WTC11 (cell line): Measurements from ENCODE around the gene OR2AG1. TPM values are rescaled to one million over a fixed set of nuclear protein-coding genes. Genes with fewer than 3 reads are reported as not detected.

ENCODE experiments used
- ATAC-seq: fragments of 200-7000 bp; cut with Tn5 transposase; 2 replicates; pipeline ENCODE4 v1.10.0; 2021; ENCODE audit warnings: mild to moderate bottlenecking, moderate library complexity
- CTCF ChIA-PET: fragments of 300-600 bp; sonication (Branson Sonifier 250); formaldehyde crosslinking; loops from one replicate; lab custom pipeline; 2021; ENCODE audit warnings: antibody characterized with exemption; lab: Charles Lee
- POLR2A ChIA-PET: fragments of 350-600 bp; sonication (Branson Sonifier 250); formaldehyde crosslinking; loops from one replicate; lab custom pipeline; 2021; ENCODE audit warnings: antibody characterized with exemption; lab: Charles Lee
- DNase-seq: peaks from one replicate; pipeline ENCODE4 v3.0.0; 2021; ENCODE audit warnings: low spot score
- H3K27ac Mint-ChIP-seq: 2 replicates; pipeline ENCODE4 v1.8.0; 2021; ENCODE audit warnings: mixed read lengths
- H3K27me3 Mint-ChIP-seq: 2 replicates; pipeline ENCODE4 v1.8.0; 2021; ENCODE audit warnings: low read depth, mild to moderate bottlenecking, moderate library complexity, mixed read lengths
- H3K36me3 Mint-ChIP-seq: 2 replicates; pipeline ENCODE4 v1.8.0; 2021; ENCODE audit warnings: mixed read lengths
- H3K4me1 Mint-ChIP-seq: 2 replicates; pipeline ENCODE4 v1.8.0; 2022; ENCODE audit warnings: mixed read lengths
- H3K4me3 Mint-ChIP-seq: 2 replicates; pipeline ENCODE4 v1.8.0; 2021; ENCODE audit warnings: mild to moderate bottlenecking, moderate library complexity, mixed read lengths
- H3K9me3 Mint-ChIP-seq: 2 replicates; pipeline ENCODE4 v1.8.0; 2021; ENCODE audit warnings: mixed read lengths
- CBFB ChIP-seq: sonication (generic); formaldehyde crosslinking; IDR thresholded peaks from 2 replicates; pipeline ENCODE4 v1.8.1; 2022; ENCODE audit warnings: mild to moderate bottlenecking, low read depth, missing genetic modification reagents
- E2F1 ChIP-seq: sonication (generic); formaldehyde crosslinking; IDR thresholded peaks from 2 replicates; pipeline ENCODE4 v1.8.0; 2022; ENCODE audit warnings: mild to moderate bottlenecking, missing genetic modification reagents
- ELF4 ChIP-seq: sonication (generic); formaldehyde crosslinking; IDR thresholded peaks from 2 replicates; pipeline ENCODE4 v1.8.1; 2022; ENCODE audit warnings: low read depth, mild to moderate bottlenecking, moderate library complexity, missing genetic modification reagents
- EMX1 ChIP-seq: fragments of 250-450 bp; sonication (Bioruptor Pico); IDR thresholded peaks from 2 replicates; pipeline ENCODE4 v1.8.0; 2021; ENCODE audit warnings: mild to moderate bottlenecking
- ETV6 ChIP-seq: sonication (generic); formaldehyde crosslinking; IDR thresholded peaks from 2 replicates; pipeline ENCODE4 v1.8.1; 2022; ENCODE audit warnings: mild to moderate bottlenecking, missing genetic modification reagents
- FOXJ3 ChIP-seq: sonication (generic); formaldehyde crosslinking; IDR thresholded peaks from 2 replicates; pipeline ENCODE4 v1.9.0; 2021; ENCODE audit warnings: missing genetic modification reagents, mild to moderate bottlenecking, borderline replicate concordance
- FOXP1 ChIP-seq: sonication (generic); formaldehyde crosslinking; IDR thresholded peaks from 2 replicates; pipeline ENCODE4 v1.8.0; 2022; ENCODE audit warnings: missing genetic modification reagents, mild to moderate bottlenecking, moderate library complexity, borderline replicate concordance
- GTF2I ChIP-seq: fragments of 250-450 bp; sonication (Bioruptor Pico); conservative IDR thresholded peaks from 2 replicates; pipeline ENCODE4 v1.4.0; 2021; ENCODE audit warnings: mild to moderate bottlenecking
- IRF1 ChIP-seq: sonication (generic); formaldehyde crosslinking; IDR thresholded peaks from 2 replicates; pipeline ENCODE4 v1.8.0; 2023; ENCODE audit warnings: missing genetic modification reagents
- IRF2 ChIP-seq: sonication (generic); formaldehyde crosslinking; IDR thresholded peaks from 2 replicates; pipeline ENCODE4 v1.8.0; 2022; ENCODE audit warnings: low read depth, missing genetic modification reagents, borderline replicate concordance
- MYBL2 ChIP-seq: sonication (generic); formaldehyde crosslinking; IDR thresholded peaks from 2 replicates; pipeline ENCODE4 v1.8.1; 2023; ENCODE audit warnings: mild to moderate bottlenecking, moderate library complexity, missing genetic modification reagents
- NR1H2 ChIP-seq: sonication (generic); formaldehyde crosslinking; IDR thresholded peaks from 2 replicates; pipeline ENCODE4 v1.9.0; 2021; ENCODE audit warnings: mild to moderate bottlenecking, moderate library complexity, missing genetic modification reagents
- TEAD4 ChIP-seq: sonication (generic); formaldehyde crosslinking; IDR thresholded peaks from 2 replicates; pipeline ENCODE4 v1.8.0; 2022; ENCODE audit warnings: mild to moderate bottlenecking, missing genetic modification reagents
- ZBTB21 ChIP-seq: sonication (generic); formaldehyde crosslinking; IDR thresholded peaks from 2 replicates; pipeline ENCODE4 v1.8.1; 2023; ENCODE audit warnings: mild to moderate bottlenecking, missing genetic modification reagents, borderline replicate concordance
- ZNF281 ChIP-seq: sonication (generic); formaldehyde crosslinking; IDR thresholded peaks from 2 replicates; pipeline ENCODE4 v1.8.0; 2023; ENCODE audit warnings: mild to moderate bottlenecking, missing genetic modification reagents
- ZSCAN18 ChIP-seq: fragments of 250-450 bp; sonication (Bioruptor Pico); IDR thresholded peaks from 2 replicates; pipeline ENCODE4 v2.1.2; 2022; ENCODE audit warnings: mild to moderate bottlenecking, moderate library complexity
- total RNA-seq: library from RNA; stranded (reverse); gene quantifications from 3 replicates; pipeline ENCODE4 v1.2.3, GENCODE V29; 2021
- TF ChIP-seq, protein P1 (sequence below): sonication (generic); formaldehyde crosslinking; IDR thresholded peaks from 2 replicates; pipeline ENCODE4 v1.8.0; 2022; ENCODE audit warnings: mild to moderate bottlenecking, missing genetic modification reagents
- TF ChIP-seq, protein P2 (sequence below): sonication (generic); formaldehyde crosslinking; conservative IDR thresholded peaks from 2 replicates; pipeline ENCODE4 v1.8.1; 2022; ENCODE audit warnings: mild to moderate bottlenecking, missing genetic modification reagents
- TF ChIP-seq, protein P3 (sequence below): sonication (generic); formaldehyde crosslinking; IDR thresholded peaks from 2 replicates; pipeline ENCODE4 v1.8.1; 2022; ENCODE audit warnings: low read depth, missing genetic modification reagents, borderline replicate concordance

OR2AG1 gene
- total RNA-seq, 1 experiment from 2014 or later = not detected

DNA sequence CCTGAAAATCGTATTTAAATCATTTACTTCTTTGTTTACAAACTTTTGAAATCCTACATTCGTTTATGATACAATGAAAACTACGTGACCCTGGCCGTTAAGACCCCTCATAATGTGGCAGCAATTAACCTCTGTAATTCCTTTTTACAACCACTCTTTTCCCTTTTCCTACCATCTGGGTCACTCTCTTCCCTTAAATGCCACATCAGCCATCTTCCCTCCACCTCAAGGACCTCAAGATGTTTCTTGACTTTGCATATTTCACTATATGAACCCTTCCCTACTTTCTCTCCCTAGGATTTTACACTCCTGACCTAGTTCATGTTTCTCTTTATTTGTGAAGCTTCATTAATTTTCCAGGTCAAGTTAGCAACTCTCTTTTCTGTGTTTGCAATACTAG is 37.8 kb upstream of the OR2AG1 start:
- CTCF ChIA-PET = interaction anchor here (1.4 to 4.1 kb wide), 2 partner anchors 11 to 39 kb away, joined by 5 to 55 read pairs; no protein-coding TSS in a partner anchor
- no peaks in the 10 kb centered on the region for H3K27me3 Mint-ChIP-seq
- POLR2A ChIA-PET = no interaction called here
- no peaks in the 10 kb centered on the region for H3K36me3 Mint-ChIP-seq
- no peak overlapping the region for H3K27ac Mint-ChIP-seq
- no peak for DNase-seq
- H3K4me1 Mint-ChIP-seq = no peaks in the 10 kb centered on the region
- no peak for ATAC-seq
- no peaks in the 10 kb centered on the region for H3K9me3 Mint-ChIP-seq
- TF ChIP-seq FOXP1 = no peak
- TF ChIP-seq ZNF281 = no peak
- H3K4me3 Mint-ChIP-seq = no peak overlapping the region

DNA sequence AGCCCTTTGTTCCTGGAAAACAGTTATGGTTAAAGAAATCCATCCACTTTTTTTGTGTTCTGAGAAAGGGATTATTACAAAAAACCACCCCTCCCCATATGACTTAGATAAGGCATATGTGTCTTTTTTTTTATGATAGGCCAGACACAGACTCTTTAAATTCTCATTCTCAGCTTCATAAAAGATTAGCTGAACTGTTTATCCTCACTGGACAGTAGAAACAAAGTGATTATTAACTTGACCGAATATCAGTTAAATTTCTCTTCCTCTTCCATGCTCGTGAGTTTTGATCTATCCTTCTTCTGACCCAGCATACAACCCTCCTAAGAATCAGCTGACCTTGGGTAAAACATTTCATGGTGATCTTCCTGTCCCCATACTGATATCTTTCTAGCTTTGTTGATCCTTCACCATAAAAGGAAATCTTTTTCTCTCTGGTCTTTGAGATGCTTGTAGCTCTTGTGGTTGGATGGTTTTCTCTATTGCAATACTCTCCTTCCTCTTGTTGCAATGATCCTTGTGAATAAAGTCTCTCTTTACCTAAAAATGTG is 37.3 kb upstream of the OR2AG1 start:
- Mint-ChIP-seq H3K27ac (no peak overlapping the region), H3K4me3 (no peak overlapping the region)
- POLR2A ChIA-PET = no interaction called here

DNA sequence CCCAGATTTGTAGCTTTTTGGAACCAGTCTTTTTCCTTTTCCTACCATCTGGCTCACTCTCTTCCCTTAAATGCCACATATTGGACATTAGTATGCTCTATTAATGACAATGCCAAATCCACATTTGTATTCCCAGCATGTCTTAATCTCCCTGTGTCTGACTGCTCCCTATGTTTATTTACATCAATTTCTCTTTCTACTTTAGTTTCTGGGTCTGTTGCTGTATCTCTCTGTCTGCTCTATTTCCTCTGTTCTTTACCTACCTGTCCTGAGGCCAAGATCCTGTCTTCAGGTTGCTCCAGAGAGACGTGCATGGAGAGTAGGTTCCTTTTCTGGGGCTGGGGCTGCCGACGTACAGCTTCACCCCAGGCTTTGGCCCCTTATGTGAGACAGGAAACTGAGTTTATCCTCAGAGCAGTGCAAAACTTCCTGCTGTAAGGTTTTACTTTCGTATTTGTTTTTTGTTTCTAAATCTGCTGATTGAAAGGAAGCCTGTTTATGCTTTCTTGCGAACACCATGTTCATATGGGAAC is 36.7 kb upstream of the OR2AG1 start:
- Mint-ChIP-seq H3K9me3 (no peaks in the 10 kb centered on the region), H3K36me3 (no peaks in the 10 kb centered on the region)
- POLR2A ChIA-PET = no interaction called here
- DNase-seq = no peak
- no peak; the same call in 1 of the 2 replicates for ATAC-seq
- TF ChIP-seq NR1H2 (CRISPR knock-in tag) (no peak), TEAD4 (CRISPR knock-in tag) (no peak), ETV6 (CRISPR knock-in tag) (no peak)
- TF ChIP-seq, protein P1, sequence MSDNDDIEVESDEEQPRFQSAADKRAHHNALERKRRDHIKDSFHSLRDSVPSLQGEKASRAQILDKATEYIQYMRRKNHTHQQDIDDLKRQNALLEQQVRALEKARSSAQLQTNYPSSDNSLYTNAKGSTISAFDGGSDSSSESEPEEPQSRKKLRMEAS (CRISPR knock-in tag) = no peak
- TF ChIP-seq, all 79 proteins: peak for 0
- H3K4me3 Mint-ChIP-seq = no peak overlapping the region
- CTCF ChIA-PET = interaction anchor here (0.8 to 4.1 kb wide), 4 partner anchors 9 to 66 kb away, joined by 4 to 55 read pairs (median 8); no protein-coding TSS in a partner anchor
- peaks cover 2% of the 10 kb centered on the region; the same call in 1 of the 2 replicates for H3K27me3 Mint-ChIP-seq
- no peak overlapping the region for H3K27ac Mint-ChIP-seq
- H3K4me1 Mint-ChIP-seq = no peaks in the 10 kb centered on the region

More for the DNA sequence above, 37.3 kb upstream of the OR2AG1 start:
- Mint-ChIP-seq H3K9me3 (no peaks in the 10 kb centered on the region), H3K4me1 (no peaks in the 10 kb centered on the region), H3K36me3 (no peaks in the 10 kb centered on the region), H3K27me3 (no peaks in the 10 kb centered on the region)
- no peak for ATAC-seq
- CTCF ChIA-PET = interaction anchor here (0.6 to 4.1 kb wide), 5 partner anchors 8 to 949 kb away, joined by 3 to 55 read pairs (median 5); no protein-coding TSS in a partner anchor
- TF ChIP-seq E2F1 (CRISPR knock-in tag) = no peak
- TF ChIP-seq ETV6 (CRISPR knock-in tag) = no peak
- TF ChIP-seq ELF4 (CRISPR knock-in tag) = no peak
- TF ChIP-seq NR1H2 (CRISPR knock-in tag) = no peak
- TF ChIP-seq, protein P2, sequence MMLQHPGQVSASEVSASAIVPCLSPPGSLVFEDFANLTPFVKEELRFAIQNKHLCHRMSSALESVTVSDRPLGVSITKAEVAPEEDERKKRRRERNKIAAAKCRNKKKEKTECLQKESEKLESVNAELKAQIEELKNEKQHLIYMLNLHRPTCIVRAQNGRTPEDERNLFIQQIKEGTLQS (CRISPR knock-in tag) = no peak
- TF ChIP-seq IRF1 (CRISPR knock-in tag) = no peak
- no peak for TF ChIP-seq ZBTB21 (CRISPR knock-in tag)
- no peak for TF ChIP-seq CBFB (CRISPR knock-in tag)
- DNase-seq = no peak

- CTCF ChIA-PET = interaction anchor here (1.0 to 4.1 kb wide), 3 partner anchors 9 to 40 kb away, joined by 3 to 55 read pairs (median 10); no protein-coding TSS in a partner anchor
- TF ChIP-seq MYBL2 (CRISPR knock-in tag) (no peak), GTF2I (CRISPR knock-in tag) (no peak), FOXJ3 (CRISPR knock-in tag) (no peak), ZSCAN18 (no peak), IRF2 (no peak), EMX1 (CRISPR knock-in tag) (no peak)
- TF ChIP-seq, protein P3, sequence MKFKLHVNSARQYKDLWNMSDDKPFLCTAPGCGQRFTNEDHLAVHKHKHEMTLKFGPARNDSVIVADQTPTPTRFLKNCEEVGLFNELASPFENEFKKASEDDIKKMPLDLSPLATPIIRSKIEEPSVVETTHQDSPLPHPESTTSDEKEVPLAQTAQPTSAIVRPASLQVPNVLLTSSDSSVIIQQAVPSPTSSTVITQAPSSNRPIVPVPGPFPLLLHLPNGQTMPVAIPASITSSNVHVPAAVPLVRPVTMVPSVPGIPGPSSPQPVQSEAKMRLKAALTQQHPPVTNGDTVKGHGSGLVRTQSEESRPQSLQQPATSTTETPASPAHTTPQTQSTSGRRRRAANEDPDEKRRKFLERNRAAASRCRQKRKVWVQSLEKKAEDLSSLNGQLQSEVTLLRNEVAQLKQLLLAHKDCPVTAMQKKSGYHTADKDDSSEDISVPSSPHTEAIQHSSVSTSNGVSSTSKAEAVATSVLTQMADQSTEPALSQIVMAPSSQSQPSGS (CRISPR knock-in tag) = no peak
- TF ChIP-seq, protein P1 (CRISPR knock-in tag) = no peak
Measured at GRCh38 chr11:6746626-6747025, 36.2 kb upstream of the OR2AG1 start.

More at GRCh38 chr11:6746626-6747025, 36.2 kb upstream of the OR2AG1 start:
- H3K36me3 Mint-ChIP-seq = no peaks in the 10 kb centered on the region
- no peak for DNase-seq
- no peak for ATAC-seq
- H3K27ac Mint-ChIP-seq = no peak overlapping the region
- no peaks in the 10 kb centered on the region for H3K4me1 Mint-ChIP-seq
- no peaks in the 10 kb centered on the region for H3K9me3 Mint-ChIP-seq
- H3K4me3 Mint-ChIP-seq = no peak overlapping the region
- POLR2A ChIA-PET = no interaction called here
- H3K27me3 Mint-ChIP-seq = peaks cover 2% of the 10 kb centered on the region; the same call in 1 of the 2 replicates
